Retina (tissue), 1 donor: Measurements from ENCODE around the gene SIRPA.

Experiments used
- DNase-seq: peaks from one replicate; pipeline ENCODE4 v3.0.0-alpha.2; 2016

SIRPA gene

DNA sequence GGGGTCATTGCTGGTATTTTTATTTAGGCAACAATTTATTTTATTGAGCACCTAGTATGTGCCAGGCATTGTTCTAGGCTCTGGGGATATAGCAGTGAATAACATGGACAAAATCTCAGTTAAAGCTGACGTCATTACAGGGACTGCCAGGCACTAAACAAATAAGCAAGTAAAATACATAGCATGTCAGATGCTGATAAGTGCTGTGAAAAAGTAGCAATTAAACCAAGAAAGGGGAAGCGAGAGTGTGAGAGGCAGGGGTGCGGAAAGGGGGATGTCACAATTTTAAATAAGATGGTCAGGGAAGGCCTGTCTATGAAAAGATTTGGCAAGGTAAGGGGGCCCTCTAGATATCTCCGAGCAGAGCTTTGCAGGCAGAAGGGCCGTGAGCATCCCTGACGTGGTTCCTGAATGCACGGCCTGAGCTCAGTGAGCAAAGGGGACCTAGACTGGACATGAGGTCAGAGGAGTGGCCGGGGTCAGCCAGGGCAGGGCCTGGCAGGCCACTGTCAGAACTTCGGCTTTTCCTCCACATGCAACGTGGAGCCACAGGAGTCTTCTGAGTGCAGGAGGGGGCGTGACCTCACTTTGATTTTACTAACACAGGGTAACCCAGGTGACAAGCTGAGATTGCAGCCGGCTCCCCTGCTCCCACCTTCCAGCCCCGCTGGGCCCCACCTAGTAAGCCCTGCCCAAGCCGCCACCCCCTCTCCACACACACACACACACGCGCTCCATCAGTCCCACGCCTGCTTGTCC is 24.2 kb upstream of the SIRPA start:
- DNase-seq, result no peak

DNA sequence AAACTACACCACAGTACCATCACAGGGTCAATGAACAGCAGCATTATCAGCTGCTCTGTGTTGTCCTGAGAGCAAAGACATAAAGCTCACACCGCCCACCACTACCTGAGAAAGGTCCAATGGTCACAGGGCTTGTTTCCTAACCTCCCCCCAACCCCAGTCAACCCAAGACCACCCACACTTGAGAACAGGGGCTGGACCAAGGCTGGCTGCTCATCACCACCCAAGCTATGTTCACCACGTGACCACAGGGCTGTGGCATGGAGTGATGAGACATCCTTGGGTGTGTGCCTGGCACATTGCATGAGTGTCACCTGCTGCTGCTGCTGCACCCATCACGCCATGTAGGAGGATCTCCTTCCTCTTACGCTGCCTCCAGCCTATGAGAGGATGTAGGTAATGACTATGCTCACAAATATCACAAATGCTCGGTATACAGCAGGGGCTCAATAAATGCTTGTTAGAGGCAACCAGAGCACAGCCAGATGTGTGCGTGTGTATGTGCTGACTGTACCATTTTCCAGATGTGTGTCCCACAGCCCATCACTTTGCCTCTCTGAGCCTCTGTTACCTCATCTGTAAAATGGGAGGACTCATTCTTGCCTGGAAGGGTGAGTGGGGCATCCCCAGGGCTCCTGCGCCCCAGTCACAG is 23.3 kb upstream of the SIRPA start:
- no peak for DNase-seq

DNA sequence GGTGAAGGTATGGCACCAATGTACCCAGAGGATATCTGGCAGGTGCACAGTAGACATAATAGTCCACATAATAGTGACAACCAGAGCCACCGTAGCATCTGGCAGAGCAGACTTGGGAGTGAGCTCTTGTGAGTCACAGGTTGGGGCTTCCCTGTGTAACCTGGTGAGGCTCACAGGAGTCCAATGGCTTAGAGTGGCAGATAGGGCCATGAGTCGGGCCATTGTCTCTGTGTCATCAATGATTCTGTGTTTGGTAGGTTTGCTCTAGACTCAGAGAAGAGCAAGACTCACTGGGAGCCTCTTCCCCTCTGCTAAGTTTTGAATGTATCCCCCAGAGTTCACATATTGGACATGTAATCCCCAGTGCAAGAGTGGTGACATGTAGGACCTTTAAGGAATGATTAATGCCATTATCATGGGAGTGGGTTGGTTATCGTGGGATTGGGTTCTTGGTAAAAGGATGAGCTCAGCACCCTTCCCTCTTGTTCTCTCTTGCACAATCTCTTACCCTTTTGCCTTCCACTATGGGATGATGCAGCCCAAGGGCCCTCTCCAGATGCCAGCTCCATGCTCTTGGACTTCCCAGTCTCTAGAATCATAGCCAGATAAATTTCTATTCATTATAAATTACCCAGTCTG is 22.6 kb upstream of the SIRPA start:
- DNase-seq, result no peak

DNA sequence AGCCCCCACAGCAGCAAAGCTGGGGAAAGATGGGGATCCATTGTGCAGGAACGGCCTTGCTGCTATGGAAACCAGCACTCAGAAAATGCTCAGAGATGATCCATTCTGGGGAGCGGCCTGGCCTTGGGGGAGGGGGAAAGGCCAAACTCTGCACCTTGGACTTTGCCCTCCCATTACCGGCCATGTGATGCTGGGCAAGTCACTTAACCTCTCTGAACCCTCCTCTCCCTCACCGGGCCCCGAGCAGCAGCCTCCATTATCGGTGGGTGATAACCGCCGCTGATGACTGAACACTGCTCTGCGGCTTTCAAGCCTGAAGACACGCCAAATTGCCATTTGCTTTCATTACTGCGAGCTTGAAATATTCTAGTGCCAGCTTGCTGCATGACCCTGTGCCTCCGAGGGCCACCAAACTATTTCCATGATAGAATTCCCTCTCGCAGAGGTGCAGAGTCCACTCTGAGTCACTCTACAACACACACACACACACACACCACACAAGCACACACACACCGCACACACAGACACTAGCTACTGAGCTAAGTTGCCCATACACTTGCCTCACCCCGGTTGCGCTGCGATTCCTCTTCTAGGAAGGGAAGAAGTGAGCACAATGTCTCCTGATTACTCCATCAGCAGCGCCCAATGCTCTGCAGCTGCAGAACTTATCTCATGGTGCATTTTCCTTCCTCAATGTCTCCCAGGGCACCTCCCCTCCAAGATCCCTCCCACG is 20.6 kb upstream of the SIRPA start:
- no peak for DNase-seq

DNA sequence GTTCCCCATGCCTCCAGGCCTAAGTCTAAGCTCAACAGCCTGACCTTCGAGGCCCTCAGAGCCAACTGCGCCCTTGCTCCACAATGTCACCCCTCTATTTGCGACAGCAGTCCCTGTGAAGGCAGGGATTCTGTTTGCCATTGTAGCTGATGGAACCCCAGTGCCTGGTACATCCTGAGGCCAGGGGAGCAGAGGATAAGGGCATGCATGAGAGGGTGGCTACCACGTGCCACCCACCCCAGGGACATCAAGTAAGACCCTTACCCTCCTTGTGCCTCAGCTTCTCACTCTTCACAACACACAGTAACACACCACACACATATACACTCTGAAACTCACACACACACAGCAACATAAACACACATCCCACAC is 20.0 kb upstream of the SIRPA start:
- DNase-seq, result no peak

- no peak for DNase-seq
Measured at GRCh38 chr20:1875762-1876161, 19.4 kb upstream of the SIRPA start.

DNA sequence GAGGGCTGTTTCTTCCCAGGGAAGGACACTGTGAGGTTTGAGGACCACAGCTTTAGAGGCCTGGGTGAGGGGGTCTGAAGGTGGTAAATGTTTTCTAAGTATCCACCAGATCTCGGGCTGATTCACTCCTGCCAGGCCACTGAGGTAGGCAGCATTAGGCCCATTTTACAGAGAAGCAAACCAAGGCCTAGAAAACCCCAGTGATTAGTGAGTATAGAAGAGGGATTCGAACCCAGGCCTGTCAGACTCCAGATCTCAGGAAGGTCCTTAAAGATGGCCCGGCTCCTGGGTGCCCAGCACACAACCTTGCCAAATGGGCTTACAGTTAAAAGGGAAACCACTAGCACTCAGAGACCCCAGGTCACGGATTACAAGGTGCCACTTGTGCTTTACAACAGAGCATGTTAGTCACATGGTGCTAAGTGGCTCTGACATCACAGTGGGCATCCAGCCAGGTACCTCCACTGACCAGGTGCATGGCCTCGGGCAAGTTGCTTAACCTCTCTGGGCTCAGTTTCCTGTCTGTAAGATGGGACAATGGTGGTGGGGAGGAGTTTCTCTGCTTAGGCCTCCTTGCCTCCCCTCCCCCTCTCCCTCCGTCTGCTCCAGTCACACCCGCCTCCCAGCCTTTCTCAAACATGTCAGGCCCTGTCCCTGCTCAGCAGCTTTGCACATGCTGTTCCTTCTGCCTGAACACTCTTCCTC is 18.8 kb upstream of the SIRPA start:
- no peak for DNase-seq

DNA sequence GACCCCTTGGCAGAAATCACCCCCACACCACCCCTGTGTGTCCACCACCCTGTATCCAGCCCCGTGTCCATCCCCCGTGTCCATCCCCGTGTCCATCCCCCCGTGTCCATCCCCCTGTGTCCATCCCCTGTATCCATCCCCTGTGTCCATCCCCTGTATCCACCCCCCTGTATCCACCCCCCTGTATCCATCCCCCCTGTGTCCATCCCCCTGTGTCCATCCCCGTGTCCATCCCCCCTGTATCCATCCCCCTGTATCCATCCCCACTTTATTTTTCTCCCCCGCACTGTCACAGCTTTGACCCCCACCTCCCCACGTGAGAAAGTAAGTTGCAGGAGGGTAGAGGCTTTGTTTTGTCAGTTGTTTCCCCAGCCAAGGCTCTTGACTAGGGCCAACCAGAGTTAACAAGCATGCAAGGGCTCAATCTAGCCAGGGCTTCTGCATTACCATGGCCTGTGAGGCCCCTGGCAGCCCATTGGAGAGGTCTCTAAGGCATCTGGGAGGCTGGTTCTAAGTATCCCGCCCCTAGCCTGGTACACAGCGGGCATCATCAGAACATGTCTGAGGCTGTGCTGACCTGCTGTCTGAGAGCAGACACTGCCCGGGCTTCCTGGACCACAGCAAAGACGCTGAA is 18.1 kb upstream of the SIRPA start:
- DNase-seq, result no peak

DNA sequence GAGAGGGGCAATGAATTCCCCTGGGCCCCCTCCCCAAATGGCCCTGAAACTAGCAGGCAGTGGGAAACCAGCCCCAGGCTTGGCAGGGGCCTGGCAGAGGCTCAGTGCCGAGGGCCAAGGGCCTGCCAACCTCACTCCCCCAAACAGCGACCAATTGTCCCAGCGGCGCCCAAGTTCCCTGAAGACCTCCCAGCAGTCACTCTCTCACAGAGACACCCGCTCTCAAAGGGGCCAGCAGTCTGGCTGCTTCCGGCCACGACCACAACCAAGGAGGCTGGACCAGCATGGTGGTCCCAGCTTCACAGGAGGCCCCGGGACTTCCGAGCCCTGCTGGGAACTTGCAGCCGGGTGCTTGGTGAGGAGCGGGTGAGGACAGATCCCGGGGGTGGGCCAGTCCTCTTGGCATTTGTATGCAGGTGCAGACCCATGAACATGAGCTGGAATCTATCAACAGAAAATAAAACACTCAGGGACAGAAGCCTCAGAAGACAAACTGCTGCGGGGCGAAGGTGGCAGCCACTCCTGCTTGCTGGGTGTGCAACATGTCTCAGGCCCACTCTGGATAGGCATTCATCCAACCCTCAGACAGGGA is 17.5 kb upstream of the SIRPA start:
- no peak for DNase-seq

DNA sequence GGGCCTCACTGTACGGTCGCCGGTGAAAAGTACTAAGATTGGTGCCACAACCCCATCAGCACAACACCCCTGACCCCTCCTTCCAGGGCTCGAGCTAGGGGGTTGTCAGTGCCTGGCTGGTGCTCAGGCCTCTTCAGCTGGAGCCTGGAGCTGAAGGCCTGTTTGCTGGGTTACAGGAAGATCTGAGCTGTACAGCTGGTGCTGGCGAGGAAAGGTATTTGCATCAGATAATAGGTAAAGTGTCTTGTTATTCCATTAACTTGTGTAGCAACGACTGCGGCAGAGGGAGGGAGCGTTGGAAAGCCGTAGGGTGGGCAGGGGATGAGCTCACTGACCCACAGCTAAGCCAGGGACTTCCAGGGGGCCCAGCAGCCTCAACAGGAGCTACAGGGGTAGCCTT is 15.8 kb upstream of the SIRPA start:
- DNase-seq, result no peak

DNA sequence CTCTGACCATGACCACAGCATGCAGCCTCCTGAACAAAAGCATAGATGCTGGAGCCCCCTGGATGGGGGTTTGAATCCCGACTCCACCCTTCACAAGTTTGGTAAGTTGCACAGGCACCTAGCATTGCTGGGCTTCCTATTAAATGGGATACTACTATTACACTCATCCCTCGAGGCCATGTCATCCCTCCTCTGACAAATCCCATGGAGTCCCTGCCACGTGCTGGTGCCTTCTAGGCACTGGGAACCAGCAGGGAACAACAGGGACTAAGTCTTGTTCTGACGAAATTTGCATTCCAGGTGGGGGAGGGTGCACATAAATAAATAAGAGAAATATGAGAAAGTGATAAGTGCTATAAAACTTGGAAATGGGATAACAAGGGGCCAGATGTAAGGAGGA is 15.3 kb upstream of the SIRPA start:
- DNase-seq, result no peak

GRCh38 chr20:1880529-1881239 is 14.5 kb upstream of the SIRPA start:
- no peak for DNase-seq

DNA sequence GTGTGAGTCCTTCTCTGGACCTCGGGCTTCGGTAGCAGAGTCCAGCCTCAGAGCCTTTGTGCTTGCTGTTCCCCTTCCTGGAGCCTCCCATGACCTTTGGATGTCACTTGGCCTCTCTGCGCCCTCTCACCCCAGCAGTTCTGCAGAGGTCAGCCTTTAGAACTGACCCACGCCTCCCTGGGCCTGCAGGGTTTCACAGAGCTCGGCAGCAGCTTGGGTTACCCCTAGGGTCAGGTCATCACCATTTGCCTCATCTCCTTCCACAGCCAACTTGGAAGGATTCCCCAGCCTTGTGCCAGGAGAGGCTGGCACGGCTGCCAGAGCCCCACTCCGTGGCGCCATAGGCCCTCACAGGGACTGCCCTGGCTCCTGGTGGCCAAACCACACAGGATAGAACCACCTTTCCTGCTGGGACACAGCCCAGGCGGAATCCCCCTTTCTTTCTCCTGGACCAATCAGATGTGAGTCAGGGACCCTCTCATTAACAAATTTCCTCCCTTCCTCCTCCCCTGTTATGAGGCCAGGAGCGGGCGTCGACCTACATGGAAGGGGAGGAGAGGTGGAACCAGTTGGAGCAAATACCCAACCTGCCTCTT is 13.9 kb upstream of the SIRPA start:
- no peak for DNase-seq

DNA sequence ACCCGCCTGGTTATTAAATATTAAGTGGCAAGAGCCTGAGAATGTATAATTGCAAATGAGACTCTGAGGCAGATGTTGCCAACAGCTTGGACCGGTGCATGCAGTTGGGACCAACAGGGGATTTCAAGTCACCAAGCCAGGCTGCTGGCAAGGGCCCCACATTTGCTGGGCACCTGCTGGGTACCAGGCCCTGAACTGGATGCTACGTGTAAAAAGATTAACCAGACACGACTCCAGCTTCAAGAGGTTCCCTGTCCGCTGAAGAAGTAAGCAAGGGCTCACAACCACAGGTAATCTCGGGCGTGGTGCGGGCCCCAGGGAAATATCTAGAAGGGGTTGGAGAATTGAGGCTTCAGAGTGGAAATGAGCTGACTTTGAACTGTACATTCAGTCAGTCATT is 13.2 kb upstream of the SIRPA start:
- DNase-seq, result no peak

- no peak for DNase-seq
Measured at GRCh38 chr20:1883986-1884385, 11.2 kb upstream of the SIRPA start.

GRCh38 chr20:1885254-1885653 is 10.0 kb upstream of the SIRPA start:
- no peak for DNase-seq

- no peak for DNase-seq
Measured at GRCh38 chr20:1885940-1886693, 9.1 kb upstream of the SIRPA start.

DNA sequence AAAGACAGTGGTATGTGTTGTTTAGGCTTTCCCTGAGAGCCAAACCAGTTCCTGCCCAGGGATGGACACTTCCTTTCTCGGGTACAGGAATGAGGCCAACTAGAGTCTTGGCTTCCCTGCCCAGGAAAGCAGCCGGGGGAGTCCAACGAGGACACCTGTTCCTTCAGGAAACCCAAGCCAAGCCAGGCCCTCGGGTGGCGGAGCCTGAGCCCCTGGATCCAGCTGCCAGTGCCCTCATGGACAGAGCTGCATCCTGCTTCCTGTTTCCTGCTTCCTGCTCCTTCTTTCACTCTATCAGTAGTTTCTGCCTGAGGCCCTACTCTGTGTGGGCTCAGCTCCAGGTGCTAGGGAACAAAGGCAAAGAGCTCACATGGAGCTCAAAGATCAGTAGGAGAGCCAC is 7.9 kb upstream of the SIRPA start:
- no peak for DNase-seq

DNA sequence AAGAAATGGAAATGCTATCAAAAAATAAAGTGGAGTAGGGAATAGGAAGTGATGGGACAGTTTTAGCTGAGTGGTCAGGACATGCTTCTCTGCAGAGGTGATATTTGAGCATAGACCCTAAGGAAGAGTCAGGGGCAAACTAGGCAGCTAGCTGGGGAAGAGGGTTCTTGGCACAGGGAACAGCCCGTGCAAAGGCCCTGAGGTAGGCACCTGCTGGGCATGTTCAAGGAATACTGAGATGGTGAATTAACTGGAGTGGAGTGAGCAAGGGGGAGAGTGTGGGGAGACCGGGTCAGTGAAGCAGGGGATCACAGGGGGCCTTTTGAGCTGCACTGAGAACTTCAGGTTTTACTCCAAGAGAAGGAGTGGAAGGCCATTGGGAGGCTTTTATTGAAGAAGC is 7.5 kb upstream of the SIRPA start:
- DNase-seq, result no peak

GRCh38 chr20:1888796-1889463 is 6.3 kb upstream of the SIRPA start:
- DNase-seq, result no peak
